GM21619 (cell line): Measurements from ENCODE around the gene TSC22D4.

Experiments used
- ATAC-seq: cut with Tn5 transposase; IDR thresholded peaks from one replicate; pipeline ENCODE4 v1.9.1; 2021; ENCODE audit not compliant: unreplicated experiment

The TSC22D4 gene

DNA sequence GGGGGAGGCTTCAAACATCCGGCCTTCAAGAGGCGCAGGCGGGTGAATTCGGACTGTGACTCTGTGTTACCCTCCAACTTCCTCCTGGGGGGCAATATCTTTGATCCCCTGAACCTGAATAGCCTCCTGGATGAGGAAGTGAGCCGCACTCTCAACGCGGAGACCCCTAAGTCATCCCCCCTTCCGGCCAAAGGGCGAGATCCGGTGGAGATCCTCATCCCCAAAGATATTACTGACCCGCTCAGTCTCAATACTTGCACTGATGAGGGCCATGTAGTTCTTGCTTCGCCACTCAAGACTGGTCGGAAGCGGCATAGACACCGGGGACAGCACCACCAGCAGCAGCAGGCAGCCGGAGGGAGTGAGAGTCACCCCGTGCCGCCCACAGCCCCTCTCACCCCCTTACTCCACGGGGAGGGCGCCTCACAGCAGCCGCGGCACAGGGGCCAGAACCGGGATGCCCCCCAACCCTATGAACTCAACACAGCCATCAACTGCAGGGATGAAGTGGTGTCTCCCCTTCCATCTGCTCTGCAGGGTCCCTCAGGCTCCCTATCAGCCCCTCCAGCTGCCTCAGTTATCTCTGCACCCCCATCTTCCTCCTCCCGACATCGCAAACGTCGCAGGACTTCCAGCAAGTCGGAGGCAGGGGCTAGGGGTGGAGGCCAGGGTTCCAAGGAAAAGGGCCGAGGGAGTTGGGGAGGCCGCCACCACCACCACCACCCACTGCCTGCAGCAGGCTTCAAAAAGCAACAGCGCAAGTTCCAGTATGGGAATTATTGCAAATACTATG lies 48.3 kb downstream of the TSC22D4 start:
- no peak for ATAC-seq

- peak; percentile 32 for ATAC-seq
These were observed 49.1 kb downstream of the TSC22D4 start, which contains the start of gene MEPCE for GRCh38 chr7:100429637-100430492. TSS of gene MEPCE (plus strand) at chr7:100429831. CDS start at chr7:100430019, 188 bp downstream.

DNA sequence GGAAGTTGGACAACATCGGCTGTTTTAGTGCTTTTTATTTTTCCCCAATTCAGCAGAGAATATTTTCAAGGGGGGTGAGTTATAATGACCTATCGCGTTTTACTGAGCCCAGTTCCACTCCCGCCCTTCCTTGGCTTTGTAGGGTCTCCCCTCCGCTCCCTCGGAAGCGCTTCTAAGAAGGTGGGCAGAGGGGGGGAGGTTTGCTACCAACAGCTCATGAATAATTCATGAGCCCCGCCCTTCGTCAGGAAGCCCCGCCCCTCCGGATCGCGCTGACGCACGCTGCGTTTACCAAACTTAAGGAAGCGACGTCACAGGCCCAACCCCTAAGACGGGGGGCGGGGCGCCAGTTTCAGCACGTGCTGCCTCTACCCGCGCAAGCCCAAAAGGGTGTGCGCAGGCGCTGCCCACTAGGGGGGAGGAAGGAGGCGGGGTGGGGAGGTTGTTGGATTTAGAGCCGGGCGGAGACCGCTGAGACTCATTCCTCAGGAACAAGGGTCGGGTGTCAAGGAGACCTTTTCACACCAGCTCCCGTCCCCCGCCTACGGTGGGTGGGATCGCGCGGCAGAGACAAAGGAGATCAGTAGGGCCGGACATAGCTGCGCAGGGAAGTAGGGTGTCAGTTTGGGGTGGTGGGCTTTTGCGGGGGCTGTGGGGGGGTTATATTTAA lies 49.9 kb downstream of the TSC22D4 start:
- peak; percentile 37 for ATAC-seq

DNA sequence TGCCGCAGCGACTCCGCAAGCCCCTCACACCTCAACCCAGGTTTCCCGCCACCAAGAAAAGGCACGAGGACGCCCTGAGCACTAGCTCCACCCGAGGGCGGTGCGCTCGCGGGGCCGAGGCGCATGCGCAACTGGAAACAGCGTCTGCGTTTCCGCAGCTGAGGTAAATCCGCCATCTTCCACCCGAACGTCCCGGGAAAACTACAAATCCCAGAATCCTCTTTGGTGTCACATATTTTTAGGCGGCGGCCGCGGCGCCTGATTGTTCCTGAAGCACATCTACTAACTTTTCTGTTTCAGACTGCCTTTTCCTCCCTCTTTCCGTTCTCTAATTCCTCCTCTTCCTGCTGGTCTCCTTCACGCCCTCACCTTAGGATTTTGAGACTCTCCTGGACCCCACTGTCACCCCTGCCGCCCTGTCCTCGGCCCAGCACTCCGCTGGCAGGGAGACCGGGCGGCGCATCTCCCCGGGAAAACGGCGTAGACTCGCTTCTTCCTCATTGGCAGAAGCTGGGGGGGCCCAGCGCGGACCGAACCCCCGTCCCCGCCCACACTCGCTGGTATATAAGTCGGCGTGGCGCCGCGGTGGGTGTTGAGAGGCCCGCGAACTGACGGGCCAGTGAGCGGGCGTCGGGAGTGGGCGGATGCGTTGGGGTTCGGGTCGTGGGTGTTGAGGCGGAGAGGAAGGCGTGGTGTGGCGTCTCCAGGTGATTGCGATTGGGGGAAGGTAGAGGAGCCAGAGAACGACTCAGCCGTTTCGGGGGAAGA lies 50.6 kb downstream of the TSC22D4 start, which contains the start of gene ZCWPW1:
TSS of gene ZCWPW1 (minus strand) at position 505 of the 768 bp plus-strand sequence. CDS start 8,054 bp downstream, outside the sequence.
- peak; percentile 37 for ATAC-seq

GRCh38 chr7:100427762-100428198 lies 51.2 kb downstream of the TSC22D4 start:
- no peak for ATAC-seq

GRCh38 chr7:100426516-100426915 lies 52.5 kb downstream of the TSC22D4 start:
- ATAC-seq: no peak

- ATAC-seq: no peak
These were observed 53.7 kb downstream of the TSC22D4 start for GRCh38 chr7:100425347-100425746.

DNA sequence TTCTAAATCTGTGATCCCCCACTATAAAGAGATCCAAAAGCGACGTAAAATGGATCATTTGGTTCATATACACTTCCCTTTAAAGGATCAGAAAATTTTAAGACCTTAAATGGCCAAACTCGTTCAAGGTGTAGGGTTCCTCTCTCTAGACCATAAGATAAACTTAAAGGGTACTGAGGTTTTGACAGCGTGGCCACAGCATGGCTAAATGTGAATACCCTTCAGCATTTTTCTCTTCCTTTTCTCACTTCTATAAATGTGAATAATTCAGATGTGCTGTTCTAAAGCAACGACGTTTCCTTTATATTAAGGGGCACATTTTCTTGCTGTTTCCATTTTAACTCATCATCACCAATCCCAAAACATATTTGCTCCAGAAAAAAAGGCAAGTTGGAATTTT lies 55.7 kb downstream of the TSC22D4 start:
- ATAC-seq: no peak

DNA sequence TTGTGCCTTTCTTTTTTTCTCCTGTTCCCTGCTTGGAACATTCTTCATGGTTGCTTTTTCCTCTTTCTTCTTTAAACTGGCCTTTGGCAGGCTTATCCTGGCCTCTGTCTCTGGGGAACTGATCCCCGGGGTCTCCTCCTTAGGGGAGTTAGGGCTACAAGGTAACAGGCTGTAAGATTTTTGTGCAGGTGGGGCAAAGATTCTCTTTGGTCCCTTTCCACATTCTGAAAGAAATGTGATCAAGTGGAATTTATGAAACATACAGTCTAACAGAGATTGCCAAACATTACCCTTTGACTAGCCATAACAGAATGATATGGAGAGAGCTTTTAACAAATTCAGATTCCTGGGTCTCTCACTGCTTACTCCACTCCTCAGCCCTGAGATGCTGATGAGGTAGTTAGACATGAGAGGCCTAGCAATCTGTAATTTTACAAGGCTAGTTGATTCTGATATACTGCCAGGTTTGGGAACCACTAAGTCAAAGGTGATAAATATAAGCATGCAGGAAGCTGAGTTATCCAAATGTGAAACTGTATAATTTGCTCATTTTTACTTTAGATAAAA lies 59.3 kb downstream of the TSC22D4 start:
- ATAC-seq: no peak

DNA sequence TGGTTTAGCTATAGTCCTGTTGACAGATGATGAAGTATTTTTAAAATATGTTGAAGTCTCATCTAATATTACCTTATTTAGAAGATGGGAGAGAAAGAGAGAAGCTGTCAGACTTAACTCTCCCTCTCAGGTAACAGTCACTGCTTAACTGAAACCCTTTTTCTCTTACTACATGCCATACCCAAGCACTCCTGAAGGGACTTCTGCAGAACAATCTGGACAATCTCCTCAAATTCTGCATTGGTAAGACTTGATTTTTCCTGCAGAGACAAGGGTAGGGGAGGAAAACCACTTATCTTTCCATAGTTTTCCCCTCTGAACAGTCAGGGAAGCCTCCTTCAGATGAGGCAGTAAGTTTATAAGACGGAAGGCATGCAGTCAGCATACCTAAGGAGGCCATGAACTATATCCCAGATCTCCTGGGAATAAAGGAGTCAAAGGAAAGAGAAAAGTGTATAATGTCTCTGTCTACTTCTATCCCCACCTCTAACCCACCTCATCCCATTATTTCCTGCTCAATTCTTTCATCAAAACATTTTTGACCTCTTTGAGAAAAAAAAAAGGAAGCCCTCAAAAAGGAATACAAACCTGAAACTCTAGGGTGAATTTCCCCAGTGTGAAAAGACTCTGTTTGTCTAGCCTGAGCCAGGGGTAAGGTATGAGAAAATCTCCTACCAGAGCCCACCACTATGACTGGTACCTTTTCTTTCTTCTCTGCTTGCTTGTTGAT lies 59.9 kb downstream of the TSC22D4 start:
- ATAC-seq: no peak
